RWPE2 (cell line): ENCODE results near the gene SPATA3.
A peak's percentile ranks its signal among the peaks of the same experiment; 100 is the strongest.

Experiments used
- ATAC-seq: fragments of 200-7000 bp; cut with Tn5 transposase; 3 replicates; pipeline ENCODE4 v1.9.1; 2021; ENCODE audit warnings: low read depth
- DNase-seq: peaks from one replicate; pipeline ENCODE4 v3.0.0-alpha.2; 2020; ENCODE audit warnings: low spot score
- H3K27ac ChIP-seq: fragments of 450-650 bp; 2 replicates; pipeline ENCODE4 v1.5.1; 2017; ENCODE audit warnings: mild to moderate bottlenecking; ENCODE audit not compliant: poor library complexity, severe bottlenecking
- H3K27me3 ChIP-seq: fragments of 250-450 bp; sonication (Bioruptor Pico); 2 replicates; pipeline ENCODE4 v1.5.1; 2021; ENCODE audit warnings: mild to moderate bottlenecking, moderate library complexity; ENCODE audit not compliant: insufficient read depth, poor library complexity, severe bottlenecking
- H3K36me3 ChIP-seq: fragments of 250-450 bp; sonication (Bioruptor Pico); 2 replicates; pipeline ENCODE4 v1.5.1; 2020; ENCODE audit warnings: low read depth, mild to moderate bottlenecking, moderate library complexity
- H3K4me1 ChIP-seq: fragments of 250-450 bp; sonication (Bioruptor Pico); 2 replicates; pipeline ENCODE4 v1.5.1; 2021; ENCODE audit warnings: mild to moderate bottlenecking, moderate library complexity; ENCODE audit not compliant: insufficient read depth, poor library complexity, severe bottlenecking
- H3K4me3 ChIP-seq: fragments of 250-450 bp; sonication (Bioruptor Pico); 2 replicates; pipeline ENCODE4 v1.5.1; 2021; ENCODE audit warnings: mild to moderate bottlenecking, moderate library complexity; ENCODE audit not compliant: severe bottlenecking
- H3K9me3 ChIP-seq: fragments of 250-450 bp; sonication (Bioruptor Pico); 2 replicates; pipeline ENCODE4 v1.5.1; 2021; ENCODE audit warnings: mild to moderate bottlenecking, moderate library complexity; ENCODE audit not compliant: severe bottlenecking
- CTCF ChIP-seq: fragments of 450-650 bp; IDR thresholded peaks from one replicate; pipeline ENCODE4 v1.5.1; 2017; ENCODE audit warnings: mild to moderate bottlenecking, moderate library complexity; ENCODE audit not compliant: poor library complexity, severe bottlenecking

Gene SPATA3

DNA sequence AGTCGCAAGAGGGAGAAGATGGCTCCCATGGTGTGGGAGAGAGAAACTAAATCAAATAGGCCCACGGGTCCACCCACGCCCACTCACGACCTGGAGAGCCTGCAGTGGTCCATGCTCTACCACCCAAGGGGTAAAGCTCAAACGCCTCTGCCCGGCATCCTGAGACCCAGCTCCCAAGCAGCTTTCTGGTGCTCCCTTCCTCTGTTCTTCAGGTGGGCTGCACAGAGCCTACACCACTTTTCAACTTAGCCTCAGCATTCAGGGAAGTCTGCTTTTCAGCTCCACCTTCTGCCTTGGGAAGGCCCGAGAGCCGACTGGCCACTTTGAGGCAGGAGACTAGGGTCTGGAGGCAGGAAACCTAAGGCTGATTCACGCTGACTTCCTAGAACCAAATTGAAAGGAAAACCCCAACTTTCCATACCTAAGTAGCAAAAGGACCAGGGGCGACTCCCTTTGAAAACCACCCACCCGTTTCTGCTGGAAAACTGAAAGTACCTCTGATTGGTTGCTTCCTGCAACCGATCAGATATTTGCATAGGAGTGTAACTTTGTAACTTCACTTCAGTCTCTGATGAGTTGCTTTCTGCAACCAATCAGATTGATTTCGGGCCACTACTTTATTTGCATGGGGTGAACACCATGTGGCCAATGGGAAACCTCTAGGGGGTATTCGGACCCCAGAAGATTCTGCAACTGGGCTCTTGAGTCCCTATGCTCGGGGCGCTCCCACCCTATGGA is 26.8 kb upstream of the SPATA3 start:
- H3K36me3 ChIP-seq: no peaks in the 10 kb centered on the region
- H3K4me1 ChIP-seq: no peaks in the 10 kb centered on the region
- no peaks in the 10 kb centered on the region for H3K9me3 ChIP-seq
- DNase-seq (no peak), ATAC-seq (no peak)
- no peak for TF ChIP-seq CTCF
- H3K4me3 ChIP-seq: no peak overlapping the region
- H3K27me3 ChIP-seq: no peaks in the 10 kb centered on the region
- no peak overlapping the region for H3K27ac ChIP-seq

GRCh38 chr2:230969659-230970015 is 26.3 kb upstream of the SPATA3 start:
- no peaks in the 10 kb centered on the region for H3K9me3 ChIP-seq
- TF ChIP-seq CTCF: no peak
- H3K4me3 ChIP-seq: no peak overlapping the region

GRCh38 chr2:230972046-230972445 is 23.9 kb upstream of the SPATA3 start:
- TF ChIP-seq CTCF: no peak
- Histone ChIP-seq H3K4me1 (no peaks in the 10 kb centered on the region), H3K9me3 (no peaks in the 10 kb centered on the region), H3K27ac (no peak overlapping the region), H3K36me3 (no peaks in the 10 kb centered on the region), H3K4me3 (no peak overlapping the region), H3K27me3 (no peaks in the 10 kb centered on the region)
- no peak for DNase-seq
- no peak for ATAC-seq

More at GRCh38 chr2:230969659-230970015, 26.3 kb upstream of the SPATA3 start:
- H3K4me1 ChIP-seq: no peaks in the 10 kb centered on the region
- ATAC-seq (no peak), DNase-seq (no peak)
- H3K27ac ChIP-seq: no peak overlapping the region
- H3K36me3 ChIP-seq: no peaks in the 10 kb centered on the region
- no peaks in the 10 kb centered on the region for H3K27me3 ChIP-seq

DNA sequence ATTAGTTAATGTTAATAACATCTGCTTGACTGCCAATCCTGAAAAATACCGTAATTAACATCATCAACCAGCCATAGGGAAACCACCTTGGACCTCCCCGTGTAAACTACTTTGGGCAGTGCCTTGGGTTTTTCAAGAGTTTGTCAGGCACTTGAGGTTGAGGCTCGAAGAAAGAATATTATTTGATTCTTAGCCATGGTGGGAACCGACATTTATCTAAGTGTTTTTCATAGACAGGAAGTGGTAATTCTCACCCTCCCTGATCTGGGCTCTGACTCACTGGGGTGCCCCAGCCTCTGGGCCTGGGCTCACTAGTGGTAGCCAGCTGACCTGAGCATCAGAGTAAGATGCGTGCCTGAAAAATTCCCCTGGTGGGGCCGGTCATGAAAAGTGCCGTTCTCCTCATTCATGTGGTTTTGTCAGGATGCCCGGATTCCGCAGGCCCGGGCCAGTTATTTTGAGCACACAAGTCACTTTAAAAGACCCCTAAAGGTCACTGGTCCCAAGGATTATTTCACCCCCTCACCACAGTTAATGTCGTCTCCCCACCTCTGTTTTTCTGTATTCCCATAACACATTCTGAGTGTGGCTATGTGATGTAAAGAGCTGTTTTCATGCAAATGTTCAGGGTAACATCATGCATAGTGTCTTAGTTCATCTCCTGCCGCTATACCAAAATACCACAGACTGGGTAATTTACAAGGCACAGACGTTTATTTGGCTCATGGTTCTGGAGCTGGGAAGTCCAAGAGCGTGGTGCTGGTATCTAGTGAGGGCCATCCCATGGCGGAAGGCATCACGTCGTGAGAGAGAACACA is 21.6 kb upstream of the SPATA3 start:
- H3K4me1 ChIP-seq: no peaks in the 10 kb centered on the region
- no peaks in the 10 kb centered on the region for H3K27me3 ChIP-seq
- no peak overlapping the region for H3K27ac ChIP-seq
- DNase-seq (no peak), ATAC-seq (peak; percentile 59; the same call in 2 of the 3 replicates)
- no peak for TF ChIP-seq CTCF
- no peaks in the 10 kb centered on the region for H3K36me3 ChIP-seq
- H3K4me3 ChIP-seq: no peak overlapping the region
- no peaks in the 10 kb centered on the region for H3K9me3 ChIP-seq
